H1 (cell line): ENCODE data around the gene ARHGEF2. TPM values are rescaled to one million over a fixed set of nuclear protein-coding genes. Genes with fewer than 3 reads are reported as not detected.

Experiments
- CBX5 ChIP-seq: fragments of 300-800, 300-1000 bp; sonication (generic); IDR thresholded peaks from 2 replicates; pipeline ENCODE4 v1.7.1; 2016; ENCODE audit warnings: antibody characterized with exemption, low read length, low read depth
- CHD7 ChIP-seq: fragments of 300-600 bp; sonication (generic); IDR thresholded peaks from 2 replicates; pipeline ENCODE4 v1.7.1; 2012; ENCODE audit warnings: low read length, moderate library complexity, mild to moderate bottlenecking, inconsistent platforms; ENCODE audit not compliant: insufficient replicate concordance
- NANOG ChIP-seq: IDR thresholded peaks from 2 replicates; pipeline ENCODE4 v1.6.1; 2011; ENCODE audit warnings: low read length, low read depth, mild to moderate bottlenecking, inconsistent platforms; ENCODE audit not compliant: insufficient read depth, poor library complexity, severe bottlenecking
- POLR2AphosphoS5 ChIP-seq: IDR thresholded peaks from 2 replicates; pipeline ENCODE4 v1.6.1; 2011; ENCODE audit warnings: low read depth, low read length
- RAD21 ChIP-seq, 2 experiments: IDR thresholded peaks in 1 of 2; conservative IDR thresholded peaks in 1 of 2; 2 replicates each; pipeline ENCODE4 v1.6.1; 2011; ENCODE audit warnings: low read depth in 2 of 2, low read length in 2 of 2, improper control_type of control experiment in 1 of 2, inconsistent platforms in 1 of 2, mild to moderate bottlenecking in 1 of 2, moderate library complexity in 1 of 2
- SP4 ChIP-seq: IDR thresholded peaks from 2 replicates; pipeline ENCODE4 v1.6.1; 2012; ENCODE audit warnings: low read length, inconsistent platforms
- TBP ChIP-seq: IDR thresholded peaks from 2 replicates; pipeline ENCODE4 v1.6.1; 2011; ENCODE audit warnings: low read depth, low read length, improper control_type of control experiment
- polyA plus RNA-seq, 7 experiments: library from polyadenylated mRNA; depleted of rRNA in 3 of 7; stranded (reverse) in 5 of 7; unstranded in 2 of 7; fragments of >200 nt in 5 of 7; fragments of 200-250 nt in 2 of 7; gene quantifications; 1 replicate in 5 of 7; 2 replicates in 1 of 7; 4 replicates in 1 of 7; pipeline versions ENCODE4 v1.2.1 to v1.2.3, GENCODE V29; 2011 to 2013; ENCODE audit warnings: missing spikeins in 2 of 7, mixed read lengths in 2 of 7
- total RNA-seq: library from RNA; stranded (reverse); fragmentation: NEBNext Ultra II Directional; extraction: Animal tissue kit (Norgen Biotek cat#: 25700); gene quantifications from 2 replicates; pipeline ENCODE4 v1.2.1, GENCODE V29; 2021
- TF ChIP-seq, protein P1 (sequence below): IDR thresholded peaks from 2 replicates; pipeline ENCODE4 v1.6.1; 2012; ENCODE audit warnings: inconsistent platforms

ARHGEF2 gene
- total and polyA plus RNA-seq, 2 of the 8 experiments (the other 6 are each of a cell fraction or from before 2014, with no cell fraction given): 42.7 to 80.5 TPM

DNA sequence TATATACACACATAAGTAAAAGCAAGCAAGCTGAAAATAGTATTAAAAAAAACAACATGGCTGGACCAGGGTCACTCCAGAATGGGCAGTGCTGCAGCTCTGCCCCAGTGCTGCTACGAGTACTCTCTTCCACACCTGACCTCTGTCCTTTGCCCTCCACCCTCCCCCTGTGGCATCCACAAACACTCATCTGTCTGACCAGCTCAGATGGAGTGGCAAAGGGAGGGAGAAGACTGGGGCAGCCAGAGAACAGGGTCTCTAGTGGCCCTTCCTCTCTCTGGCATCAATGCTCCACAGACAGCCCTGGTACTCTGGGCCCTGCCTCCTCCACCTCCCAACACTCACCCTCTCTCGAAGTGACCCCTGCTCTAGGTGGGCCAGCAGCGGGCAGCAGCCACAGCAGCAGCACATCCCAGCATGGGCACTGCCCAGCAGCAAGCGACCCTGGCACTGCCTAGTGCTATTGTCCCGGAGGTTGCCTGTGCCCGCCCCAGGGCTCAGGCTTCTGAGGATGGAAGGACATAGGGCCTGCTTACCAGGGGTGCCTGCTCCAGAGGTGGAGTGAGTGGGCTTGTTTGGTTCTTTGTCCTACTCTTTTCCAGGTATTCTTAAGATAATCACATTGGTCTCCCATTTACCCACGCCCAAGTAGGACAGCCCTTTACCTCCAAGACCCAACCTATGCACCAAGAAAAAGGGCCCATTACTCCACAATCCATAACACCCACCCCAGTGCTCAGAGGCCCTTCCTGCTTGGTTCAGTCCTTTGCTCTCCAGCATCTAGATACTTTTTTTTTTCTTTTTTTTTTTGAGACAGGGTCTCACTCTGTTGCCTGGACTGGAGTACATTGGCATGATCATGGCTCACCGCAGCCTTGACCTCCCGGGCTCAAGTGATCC, 6.2 kb downstream of the ARHGEF2 start (continued):
- TF ChIP-seq SP4 (no peak), CHD7 (no peak), CBX5 (no peak), NANOG (no peak), TBP (no peak), POLR2AphosphoS5 (no peak), RAD21 (IDR thresholded peaks at IDR 0.05 in 1 of 2, conservative IDR thresholded peaks at IDR 0.05 in 1 of 2; ENCODE audit: low read depth in 2 of 2, low read length in 2 of 2) (no peak)
- TF ChIP-seq, protein P1, sequence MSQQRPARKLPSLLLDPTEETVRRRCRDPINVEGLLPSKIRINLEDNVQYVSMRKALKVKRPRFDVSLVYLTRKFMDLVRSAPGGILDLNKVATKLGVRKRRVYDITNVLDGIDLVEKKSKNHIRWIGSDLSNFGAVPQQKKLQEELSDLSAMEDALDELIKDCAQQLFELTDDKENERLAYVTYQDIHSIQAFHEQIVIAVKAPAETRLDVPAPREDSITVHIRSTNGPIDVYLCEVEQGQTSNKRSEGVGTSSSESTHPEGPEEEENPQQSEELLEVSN: no peak
- TF ChIP-seq, all 59 proteins: peak for 0
